Right kidney (tissue), 1 donor: ENCODE results near the gene NTM.

Source experiments
- DNase-seq: peaks from one replicate; pipeline ENCODE4 v3.0.0-alpha.2; 2016

Gene NTM

GRCh38 chr11:131601586-131601985 lies 231.2 kb downstream of the NTM start:
- no peak for DNase-seq

- no peak for DNase-seq
Measured at GRCh38 chr11:131602431-131602830, 232.0 kb downstream of the NTM start.

- no peak for DNase-seq
Measured at GRCh38 chr11:131606811-131607335, 236.5 kb downstream of the NTM start.

DNA sequence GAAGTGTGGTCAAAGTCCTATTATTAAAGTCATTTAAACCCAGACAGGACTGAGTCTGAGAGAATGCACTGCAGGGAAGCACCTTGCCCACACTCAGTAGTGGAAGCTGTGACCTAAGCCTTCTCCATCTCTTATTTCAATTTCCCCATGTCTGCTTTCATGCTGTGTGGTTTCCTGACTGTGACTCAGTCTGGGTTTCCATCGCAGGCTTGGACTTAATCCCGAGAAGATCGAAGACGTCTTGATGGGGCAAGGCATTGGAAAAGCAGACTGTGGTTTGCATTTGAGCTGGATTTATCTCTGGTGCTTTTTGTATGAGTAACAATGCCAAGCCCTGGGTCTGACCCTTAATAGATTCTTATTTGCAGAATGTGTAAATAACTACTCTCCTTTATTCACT lies 238.9 kb downstream of the NTM start:
- DNase-seq = no peak

GRCh38 chr11:131609921-131610320 lies 239.5 kb downstream of the NTM start:
- DNase-seq = no peak

DNA sequence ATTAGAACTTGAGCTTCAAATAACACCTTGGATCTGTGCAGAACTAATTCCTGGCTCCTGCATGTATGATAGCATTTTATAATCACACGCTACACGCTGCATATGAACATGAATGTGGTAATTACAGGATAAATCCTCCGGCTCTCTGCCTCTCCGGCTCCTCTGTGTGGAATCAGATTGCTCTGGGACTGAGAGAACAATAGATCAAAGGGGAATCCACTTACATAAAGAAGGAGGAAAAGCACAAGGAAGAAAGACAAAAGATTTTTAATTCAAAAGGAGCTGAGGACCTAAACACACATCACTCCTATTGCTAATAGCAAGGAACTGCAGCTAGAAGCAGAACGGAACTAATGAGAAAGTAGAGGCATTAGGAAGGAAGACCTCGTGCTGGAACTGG lies 240.9 kb downstream of the NTM start:
- no peak for DNase-seq

GRCh38 chr11:131612533-131612932 lies 242.1 kb downstream of the NTM start:
- DNase-seq = no peak

- no peak for DNase-seq
Measured at GRCh38 chr11:131614631-131615030, 244.2 kb downstream of the NTM start.

GRCh38 chr11:131615611-131616010 lies 245.2 kb downstream of the NTM start:
- no peak for DNase-seq

DNA sequence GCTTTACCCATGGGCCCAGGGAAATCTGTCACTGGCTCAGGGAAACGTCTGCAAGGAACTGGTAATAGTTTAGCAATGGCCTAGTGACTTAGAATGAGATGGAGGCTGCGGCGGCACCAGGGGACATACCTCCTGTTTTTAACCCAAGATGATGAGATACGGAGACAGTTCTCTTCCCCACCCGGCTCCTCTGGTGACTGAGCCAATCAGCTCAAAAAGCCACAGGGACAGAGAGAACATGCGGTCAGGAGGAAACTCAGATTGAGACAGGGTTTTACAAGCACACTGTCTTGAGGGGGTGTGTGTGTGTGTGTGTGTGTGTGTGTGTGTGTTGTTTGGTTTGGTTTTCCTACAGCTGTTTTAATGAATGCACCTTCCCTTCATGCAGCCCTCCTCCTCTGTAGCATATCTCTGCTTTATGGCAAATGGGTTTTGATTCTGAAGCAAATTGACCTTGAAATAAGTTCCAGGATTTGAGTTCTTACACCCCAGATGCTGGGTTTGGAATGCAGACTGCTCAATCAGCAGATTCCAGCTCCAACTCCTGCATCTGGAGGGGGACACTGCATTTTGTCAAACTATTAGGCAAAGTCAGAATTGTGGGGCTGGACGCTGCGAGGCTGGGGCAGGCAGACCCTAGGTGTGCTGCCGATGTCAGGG lies 246.2 kb downstream of the NTM start:
- no peak for DNase-seq

DNA sequence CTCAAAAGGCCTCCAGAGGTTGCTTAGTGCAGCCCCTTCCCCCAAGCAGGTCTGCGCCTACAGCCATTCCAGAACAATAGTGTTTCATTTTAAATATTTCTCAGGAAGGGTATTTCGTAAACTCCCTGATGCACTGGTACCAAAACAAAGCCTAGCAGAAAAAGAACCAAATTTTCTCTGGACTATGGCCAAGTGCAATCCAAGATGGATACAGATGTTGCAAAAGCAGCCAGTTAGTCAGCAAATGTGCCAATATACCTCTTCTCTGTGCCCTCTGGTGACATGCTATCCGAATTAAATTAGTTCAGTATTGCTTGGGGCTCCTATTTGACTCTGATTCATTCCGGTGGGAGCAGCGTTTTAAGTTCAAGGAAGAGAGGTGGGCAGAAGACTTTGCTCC lies 247.8 kb downstream of the NTM start:
- no peak for DNase-seq

DNA sequence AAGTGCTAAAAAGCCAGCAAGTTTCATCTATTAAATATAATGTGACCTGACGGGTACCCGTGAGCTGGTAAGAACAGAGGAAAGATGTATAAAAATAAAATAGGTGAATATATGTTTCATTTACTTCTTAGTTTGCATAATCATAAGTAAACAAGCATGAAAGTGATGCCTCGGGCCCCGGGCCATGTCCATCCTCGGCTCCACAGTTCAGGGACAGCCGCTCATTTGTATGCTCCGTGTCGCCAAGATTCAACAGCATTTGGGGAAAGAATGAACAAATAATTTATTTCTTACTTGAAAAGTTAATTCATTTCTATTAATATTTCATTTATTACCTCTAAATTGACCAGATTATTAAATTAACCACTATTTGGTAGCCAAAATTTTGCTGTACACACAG lies 251.8 kb downstream of the NTM start:
- DNase-seq = no peak

DNA sequence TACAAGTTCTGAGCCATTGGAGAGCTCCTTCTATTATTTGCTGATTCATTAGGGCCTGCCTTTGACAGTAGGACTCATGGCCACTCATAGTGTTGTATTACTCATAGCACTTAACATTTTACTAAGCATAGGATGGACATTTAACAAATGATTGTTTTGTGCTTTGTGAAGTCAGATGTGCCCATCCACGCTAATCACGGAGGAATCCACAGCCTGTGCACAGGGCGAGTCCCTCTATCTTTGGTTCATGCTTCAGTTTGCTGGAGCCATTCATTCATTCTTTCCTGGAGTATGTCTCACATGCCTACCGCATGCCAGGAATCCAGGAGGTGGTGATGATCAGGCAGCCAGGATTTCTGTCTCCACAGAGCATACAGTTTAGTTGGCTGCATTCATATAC lies 254.1 kb downstream of the NTM start:
- no peak for DNase-seq

DNA sequence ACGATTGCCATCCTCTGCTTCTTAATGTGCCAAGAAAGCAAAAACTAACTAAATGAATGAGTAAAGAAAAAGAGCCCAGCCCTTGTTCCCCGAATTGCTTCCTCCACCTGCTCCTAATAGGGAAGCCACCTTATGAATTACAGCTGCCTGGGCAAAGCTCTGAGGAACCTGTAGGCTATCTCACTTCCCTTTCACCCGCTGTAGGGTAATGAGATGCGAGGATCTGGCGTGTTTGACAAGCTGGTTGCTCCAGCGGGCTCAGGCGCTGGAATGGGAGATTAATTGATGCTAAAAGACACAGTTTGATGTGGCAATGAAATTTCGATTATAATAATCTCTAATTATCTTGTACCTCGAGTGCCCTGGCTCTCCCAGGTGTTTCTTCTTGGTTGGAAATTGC lies 256.4 kb downstream of the NTM start:
- DNase-seq = no peak

DNA sequence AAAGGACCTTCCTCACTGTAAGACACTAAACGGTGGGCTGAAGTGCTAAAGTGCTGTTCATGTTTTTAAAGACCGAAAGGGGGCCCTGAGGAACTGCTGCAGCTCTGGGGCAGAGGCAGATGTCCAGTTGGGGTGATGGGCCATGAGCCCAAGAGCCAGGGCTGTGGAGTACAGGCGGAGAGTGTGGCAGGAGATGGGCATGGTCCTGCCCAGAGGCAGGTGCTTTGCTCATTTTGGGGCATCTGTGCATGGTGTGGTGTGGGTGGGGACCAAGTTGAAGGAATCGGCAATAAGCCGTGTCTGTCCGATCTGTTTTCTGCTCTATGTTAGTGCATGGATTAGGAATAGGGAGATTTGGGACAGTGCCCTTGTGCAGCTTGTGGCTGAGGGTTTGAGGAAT lies 258.3 kb downstream of the NTM start:
- no peak for DNase-seq

GRCh38 chr11:131629925-131630540 lies 259.6 kb downstream of the NTM start:
- DNase-seq = no peak

- DNase-seq = no peak
Measured at GRCh38 chr11:131632971-131633370, 262.6 kb downstream of the NTM start.

DNA sequence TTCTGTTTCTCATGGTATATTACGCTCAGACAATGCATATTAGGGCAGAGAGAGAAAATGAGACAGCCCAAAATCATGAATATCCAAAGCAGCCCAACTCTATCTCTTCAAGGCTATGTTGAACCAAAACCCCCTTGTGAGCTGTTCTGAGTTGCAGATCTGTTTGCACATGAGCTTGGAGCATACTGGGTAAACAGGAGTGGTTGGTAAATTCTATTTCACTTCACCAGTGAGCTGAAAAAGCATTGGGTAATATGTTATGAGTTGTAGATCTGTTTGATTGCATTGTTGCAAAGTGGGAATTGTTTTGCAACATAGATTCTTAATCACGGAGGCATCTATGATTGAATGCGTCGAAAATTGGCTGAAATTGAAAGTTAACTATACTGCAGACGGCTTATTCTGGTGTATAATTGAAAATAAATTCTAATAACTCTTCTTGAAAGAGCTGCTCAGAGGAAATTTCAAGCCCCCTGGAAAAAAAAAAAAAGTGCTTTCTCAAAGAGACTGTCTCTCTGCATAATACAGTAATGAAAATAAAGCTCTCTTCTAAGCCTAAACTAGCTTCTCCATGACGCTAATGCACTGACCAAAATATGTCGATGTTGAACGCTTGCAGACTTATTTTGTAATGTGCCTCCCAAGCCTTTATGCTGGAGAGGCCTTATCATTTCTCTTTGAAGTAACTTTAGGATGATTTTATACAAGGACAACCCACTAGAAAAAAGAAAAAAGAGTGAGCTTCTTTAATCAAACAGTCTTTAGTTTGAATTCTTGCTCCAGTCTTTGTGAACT lies 263.7 kb downstream of the NTM start:
- no peak for DNase-seq

DNA sequence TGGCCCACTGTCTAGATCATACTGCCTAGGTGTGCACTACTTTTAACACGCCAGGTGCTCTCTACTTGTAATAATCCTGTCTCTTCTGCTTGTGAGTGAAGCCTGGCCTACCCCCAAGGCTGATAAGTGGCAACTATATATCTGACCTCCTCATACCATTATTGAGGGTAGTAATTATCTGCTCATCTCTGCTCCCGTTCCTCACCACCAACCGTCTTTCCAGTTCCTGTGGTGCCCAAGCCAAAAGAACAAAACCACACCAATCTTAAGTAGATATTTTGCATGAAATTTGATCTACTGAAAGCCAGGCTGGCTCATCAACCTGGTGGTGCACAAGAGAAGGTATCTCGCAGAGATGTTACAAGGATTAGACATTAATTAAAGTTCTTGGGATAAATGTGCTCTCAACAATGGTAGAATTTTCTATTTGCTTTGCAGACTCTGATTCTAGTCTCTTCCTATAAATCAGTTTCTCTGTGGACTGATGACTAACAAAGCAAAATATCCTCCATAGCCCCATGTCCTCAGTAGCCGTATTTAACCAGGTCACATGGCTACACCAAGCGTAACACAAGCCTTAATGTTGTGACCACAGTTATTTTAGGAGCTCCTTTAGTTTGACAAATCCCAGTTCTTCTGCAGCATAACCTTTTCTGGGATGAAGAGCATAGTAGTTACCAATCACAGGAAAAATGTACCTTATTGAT lies 267.2 kb downstream of the NTM start:
- no peak for DNase-seq

GRCh38 chr11:131638889-131639288 lies 268.5 kb downstream of the NTM start:
- DNase-seq = no peak

- DNase-seq = no peak
Measured at GRCh38 chr11:131640320-131640719, 269.9 kb downstream of the NTM start.

- no peak for DNase-seq
Measured at GRCh38 chr11:131642756-131643531, 272.5 kb downstream of the NTM start.
